ENCODE data around the gene ANKRD33B. TPM values are rescaled to one million over a fixed set of nuclear protein-coding genes. Genes with fewer than 3 reads are reported as not detected.

Gene ANKRD33B
- total and polyA plus RNA-seq, 7 donors: 1.4 to 32.7 (median 7.8) TPM

- 66 to 77% (median 68%) methylated on average over 4 of the region's 4 CpGs for WGBS, 3 donors
- TF ChIP-seq CTCF (IDR thresholded peaks at IDR 0.05): no peak
- intact Hi-C loops (cut with DNase I): no loop called here
- no peak overlapping the region for H3K27ac ChIP-seq
- no peaks in the 10 kb centered on the region for H3K4me1 ChIP-seq
- no peaks in the 10 kb centered on the region for H3K9me3 ChIP-seq
- ATAC-seq (no peak), DNase-seq (no peak)
- no peaks in the 10 kb centered on the region for H3K36me3 ChIP-seq (ENCODE audit: insufficient read depth in 1 of 2, low read depth in 1 of 2)
- no peak overlapping the region for H3K4me3 ChIP-seq
- no peaks in the 10 kb centered on the region for H3K27me3 ChIP-seq (ENCODE audit: insufficient read depth in 3 of 3, low read length in 2 of 3)
These were observed 38.8 kb upstream of the ANKRD33B start for GRCh38 chr5:10525124-10525495.

GRCh38 chr5:10527281-10527950 lies 36.5 kb upstream of the ANKRD33B start:
- Histone ChIP-seq H3K36me3 (ENCODE audit: insufficient read depth in 1 of 2, low read depth in 1 of 2) (no peaks in the 10 kb centered on the region), H3K27me3 (ENCODE audit: insufficient read depth in 3 of 3, low read length in 2 of 3) (no peaks in the 10 kb centered on the region), H3K4me1 (no peaks in the 10 kb centered on the region), H3K9me3 (no peaks in the 10 kb centered on the region), H3K4me3 (no peak overlapping the region), H3K27ac (no peak overlapping the region)
- 70 to 82% (median 72%) methylated on average over 11 of the region's 11 CpGs for WGBS, 3 donors
- DNase-seq: no peak
- ATAC-seq: no peak
- intact Hi-C loops (cut with DNase I): no loop called here
- TF ChIP-seq CTCF (IDR thresholded peaks at IDR 0.05): no peak

- TF ChIP-seq CTCF (IDR thresholded peaks at IDR 0.05): no peak
- no peak for ATAC-seq
- 78 to 81% (median 80%) methylated on average over 9 of the region's 9 CpGs for WGBS, 3 donors
- Histone ChIP-seq H3K9me3 (no peaks in the 10 kb centered on the region), H3K27ac (no peak overlapping the region), H3K4me1 (no peaks in the 10 kb centered on the region), H3K27me3 (ENCODE audit: insufficient read depth in 3 of 3, low read length in 2 of 3) (peaks cover 0 to 3% (median 3%) of the 10 kb centered on the region in 3 donors), H3K36me3 (ENCODE audit: insufficient read depth in 1 of 2, low read depth in 1 of 2) (no peaks in the 10 kb centered on the region), H3K4me3 (no peak overlapping the region)
- no peak for DNase-seq
- intact Hi-C loops (cut with DNase I): no loop called here
These were observed 35.6 kb upstream of the ANKRD33B start for GRCh38 chr5:10528056-10528816.

GRCh38 chr5:10528827-10529226 lies 35.0 kb upstream of the ANKRD33B start:
- no peak for TF ChIP-seq CTCF (IDR thresholded peaks at IDR 0.05)
- WGBS, 3 donors: 88 to 94% (median 92%) methylated on average over 1 of the region's 1 CpG
- DNase-seq (no peak), ATAC-seq (no peak)
- Histone ChIP-seq H3K9me3 (no peaks in the 10 kb centered on the region), H3K27me3 (ENCODE audit: insufficient read depth in 3 of 3, low read length in 2 of 3) (peaks cover 0 to 3% (median 3%) of the 10 kb centered on the region in 3 donors), H3K4me3 (no peak overlapping the region), H3K36me3 (ENCODE audit: insufficient read depth in 1 of 2, low read depth in 1 of 2) (no peaks in the 10 kb centered on the region), H3K27ac (no peak overlapping the region), H3K4me1 (no peaks in the 10 kb centered on the region)
- intact Hi-C loops (cut with DNase I): no loop called here

Measured in psoas muscle (tissue), 8 donors.